NCI-H748 (cell line): Measurements from ENCODE around the gene CELSR3.

ENCODE experiments used
- DNase-seq: peaks from one replicate; lab custom pipeline; 2025; ENCODE audit not compliant: unreplicated experiment; lab: John Stamatoyannopoulos, UW

The CELSR3 gene

DNA sequence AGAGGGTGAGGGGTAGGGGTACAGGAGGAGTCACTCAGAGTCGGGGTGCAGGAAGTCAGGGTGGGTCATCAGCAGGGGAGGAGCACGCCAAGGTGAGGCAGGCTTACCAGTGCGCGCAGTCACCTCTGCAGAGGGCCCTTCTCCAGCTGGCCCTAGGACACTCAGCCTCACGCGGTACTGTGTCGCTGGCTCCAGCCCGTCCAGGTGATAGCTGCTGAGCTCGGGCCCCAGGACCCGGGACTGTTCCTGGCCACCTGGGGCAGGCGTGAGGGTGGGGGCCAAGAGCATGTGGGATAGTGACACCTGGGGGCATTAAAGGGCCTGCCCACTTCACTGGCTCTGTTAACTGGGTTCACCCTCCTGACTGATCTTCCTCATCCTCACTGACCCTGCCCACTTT is 75.0 kb downstream of the CELSR3 start:
- DNase-seq: no peak
